H9 (cell line): ENCODE results near the gene ANK2. TPM values are rescaled to one million over a fixed set of nuclear protein-coding genes. Genes with fewer than 3 reads are reported as not detected.

Experiments used
- DNase-seq: peaks from one replicate; pipeline ENCODE4 v3.0.0-alpha.2; 2017
- H2AFZ ChIP-seq: one replicate; pipeline ENCODE4 v1.6.1; 2013; ENCODE audit warnings: mild to moderate bottlenecking, low read length, control low read depth, moderate library complexity
- H2AK5ac ChIP-seq: 2 replicates; pipeline ENCODE4 v1.6.1; 2013; ENCODE audit warnings: low read length, control low read depth, mixed read lengths; ENCODE audit not compliant: insufficient read length
- H2BK120ac ChIP-seq: one replicate; pipeline ENCODE4 v1.6.1; 2013; ENCODE audit warnings: low read depth, mild to moderate bottlenecking, low read length, control low read depth, inconsistent platforms; ENCODE audit not compliant: poor library complexity, severe bottlenecking
- H2BK12ac ChIP-seq: 2 replicates; pipeline ENCODE4 v1.6.1; 2013; ENCODE audit warnings: low read length, control low read depth, mixed read lengths, low read depth; ENCODE audit not compliant: insufficient read length
- H2BK15ac ChIP-seq: 2 replicates; pipeline ENCODE4 v1.6.1; 2013; ENCODE audit warnings: low read depth, low read length, control low read depth
- H2BK20ac ChIP-seq: one replicate; pipeline ENCODE4 v1.6.1; 2013; ENCODE audit warnings: low read depth, mild to moderate bottlenecking, low read length, control low read depth, inconsistent platforms; ENCODE audit not compliant: poor library complexity, severe bottlenecking
- H2BK5ac ChIP-seq: 2 replicates; pipeline ENCODE4 v1.6.1; 2013; ENCODE audit warnings: low read length, control low read depth, mixed read lengths; ENCODE audit not compliant: insufficient read length
- H3K14ac ChIP-seq: 2 replicates; pipeline ENCODE4 v1.6.1; 2013; ENCODE audit warnings: low read length, control low read depth; ENCODE audit not compliant: insufficient read depth
- H3K18ac ChIP-seq: 2 replicates; pipeline ENCODE4 v1.6.1; 2013; ENCODE audit warnings: low read depth, mild to moderate bottlenecking, mixed read lengths, low read length, control low read depth; ENCODE audit not compliant: insufficient read length
- H3K23ac ChIP-seq: 2 replicates; pipeline ENCODE4 v1.6.1; 2013; ENCODE audit warnings: low read length, control low read depth, mixed read lengths, low read depth; ENCODE audit not compliant: insufficient read length
- H3K23me2 ChIP-seq: 2 replicates; pipeline ENCODE4 v1.6.1; 2013; ENCODE audit warnings: low read depth, mild to moderate bottlenecking, mixed read lengths, low read length, control low read depth; ENCODE audit not compliant: insufficient read length, poor library complexity, severe bottlenecking
- H3K27ac ChIP-seq: 2 replicates; pipeline ENCODE4 v1.5.1; 2013; ENCODE audit warnings: low read length, control low read depth, mixed read lengths, low read depth; ENCODE audit not compliant: insufficient read length
- H3K27me3 ChIP-seq: 2 replicates; pipeline ENCODE4 v1.6.1; 2013; ENCODE audit warnings: low read length, control low read depth, inconsistent platforms; ENCODE audit not compliant: insufficient read depth
- H3K4ac ChIP-seq: 2 replicates; pipeline ENCODE4 v1.6.1; 2013; ENCODE audit warnings: low read depth, mild to moderate bottlenecking, control low read depth, inconsistent platforms, low read length, moderate library complexity
- H3K4me1 ChIP-seq: 2 replicates; pipeline ENCODE4 v1.6.1; 2013; ENCODE audit warnings: low read length, control low read depth, inconsistent platforms; ENCODE audit not compliant: insufficient read depth
- H3K4me2 ChIP-seq: 2 replicates; pipeline ENCODE4 v1.6.1; 2013; ENCODE audit warnings: low read length, control low read depth, mixed read lengths; ENCODE audit not compliant: insufficient read length, insufficient read depth
- H3K56ac ChIP-seq: 2 replicates; pipeline ENCODE4 v1.6.1; 2013; ENCODE audit warnings: low read depth, mild to moderate bottlenecking, mixed read lengths, low read length, control low read depth; ENCODE audit not compliant: insufficient read length
- H3K79me1 ChIP-seq: 2 replicates; pipeline ENCODE4 v1.6.1; 2013; ENCODE audit warnings: low read depth, mild to moderate bottlenecking, moderate library complexity, low read length, control low read depth, inconsistent platforms; ENCODE audit not compliant: insufficient read depth, poor library complexity, severe bottlenecking
- H3K79me2 ChIP-seq: 2 replicates; pipeline ENCODE4 v1.6.1; 2013; ENCODE audit warnings: low read length, control low read depth, inconsistent platforms; ENCODE audit not compliant: insufficient read depth
- H3K9ac ChIP-seq: 2 replicates; pipeline ENCODE4 v1.6.1; 2013; ENCODE audit warnings: low read length, control low read depth, mixed read lengths; ENCODE audit not compliant: insufficient read length; ENCODE audit errors: extremely low read depth
- H3K9me3 ChIP-seq: one replicate; pipeline ENCODE4 v1.6.1; 2013; ENCODE audit warnings: low read depth, low read length, inconsistent platforms; ENCODE audit not compliant: control insufficient read depth
- H3T11ph ChIP-seq: one replicate; pipeline ENCODE4 v1.6.1; 2013; ENCODE audit warnings: mild to moderate bottlenecking, low read length, control low read depth, inconsistent platforms
- H4K20me1 ChIP-seq: one replicate; pipeline ENCODE4 v1.6.1; 2013; ENCODE audit not compliant: control insufficient read depth, insufficient read length, insufficient read depth
- H4K5ac ChIP-seq: 2 replicates; pipeline ENCODE4 v1.6.1; 2013; ENCODE audit warnings: low read depth, mild to moderate bottlenecking, mixed read lengths, low read length, control low read depth; ENCODE audit not compliant: insufficient read length
- H4K8ac ChIP-seq: replicated peaks from 2 replicates; pipeline ENCODE4 v1.6.1; 2013; ENCODE audit warnings: low read length, control low read depth, mixed read lengths, low read depth; ENCODE audit not compliant: insufficient read length
- H4K91ac ChIP-seq: 2 replicates; pipeline ENCODE4 v1.6.1; 2013; ENCODE audit warnings: low read depth, mild to moderate bottlenecking, moderate library complexity, mixed read lengths, low read length, control low read depth; ENCODE audit not compliant: insufficient read length
- H3K27ac Mint-ChIP-seq, 3 experiments: 2 replicates in 2 of 3; 3 replicates in 1 of 3; pipeline ENCODE4 v1.8.0; 2020 to 2021; ENCODE audit warnings: mixed read lengths in 3 of 3, mild to moderate bottlenecking in 1 of 3, moderate library complexity in 1 of 3
- H3K27me3 Mint-ChIP-seq: 2 replicates; pipeline ENCODE4 v1.8.0; 2021; ENCODE audit warnings: low read depth, mild to moderate bottlenecking, moderate library complexity, mixed read lengths
- H3K36me3 Mint-ChIP-seq, 3 experiments: 2 replicates in 2 of 3; 3 replicates in 1 of 3; pipeline ENCODE4 v1.8.0; 2020 to 2021; ENCODE audit warnings: low read depth in 3 of 3, mixed read lengths in 3 of 3; ENCODE audit not compliant: insufficient read depth in 1 of 3
- H3K4me1 Mint-ChIP-seq, 2 experiments: 2 replicates each; pipeline ENCODE4 v1.8.0; 2020; ENCODE audit warnings: mixed read lengths in 2 of 2
- H3K4me3 Mint-ChIP-seq, 2 experiments: 2 replicates in 1 of 2; 3 replicates in 1 of 2; pipeline ENCODE4 v1.8.0; 2020 to 2021; ENCODE audit warnings: mild to moderate bottlenecking in 2 of 2, mixed read lengths in 2 of 2, moderate library complexity in 1 of 2
- H3K9me3 Mint-ChIP-seq, 2 experiments: 2 replicates in 1 of 2; 3 replicates in 1 of 2; pipeline ENCODE4 v1.8.0; 2020; ENCODE audit warnings: mild to moderate bottlenecking in 2 of 2, mixed read lengths in 2 of 2, moderate library complexity in 1 of 2
- WGBS: extraction: QIAGEN DNeasy Blood & Tissue Kit; methylation state at CpG from one replicate; pipeline ENCODE4 v1.1.7; 2013; ENCODE audit warnings: missing lambda C conversion rate, low lambda C conversion rate, mixed read lengths; ENCODE audit not compliant: insufficient read length; ENCODE audit errors: extremely low coverage; 5-methylcytosine and 5-hydroxymethylcytosine counted together
- total RNA-seq: library from RNA; stranded (reverse); gene quantifications from 2 replicates; pipeline ENCODE4 v1.2.1, GENCODE V29; 2021
- TF ChIP-seq, protein P1 (sequence below): fragments of 200-600 bp; sonication (generic); conservative IDR thresholded peaks from 3 replicates; pipeline ENCODE4 v1.8.0; 2021; ENCODE audit warnings: antibody characterized with exemption, mild to moderate bottlenecking

The ANK2 gene
- total RNA-seq, 1 experiment from 2014 or later, result 36.8 TPM

DNA sequence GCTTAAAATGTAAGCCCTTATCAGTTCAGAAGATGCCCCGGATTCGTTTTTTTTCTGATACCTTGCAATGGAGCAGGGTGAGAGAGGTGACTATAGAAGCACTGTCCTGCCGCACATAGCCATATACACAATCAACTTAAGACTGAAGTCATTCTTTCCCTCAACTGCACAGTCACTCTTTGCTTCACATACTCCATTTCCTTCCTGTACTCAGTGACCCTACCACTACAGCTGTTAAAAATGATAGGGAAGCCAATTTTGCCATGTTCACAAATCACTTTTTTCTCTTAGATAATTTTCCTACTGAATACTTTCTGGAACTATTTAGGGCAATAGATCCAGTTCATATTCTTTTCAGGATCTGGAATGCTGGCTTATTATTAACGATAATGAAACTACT, 300.0 kb downstream of the ANK2 start:
- H3K23ac ChIP-seq, result no peak overlapping the region
- H3K56ac ChIP-seq, result no peak overlapping the region
- no peaks in the 10 kb centered on the region for H3K27me3 ChIP-seq
- no peak overlapping the region for H3K4me2 ChIP-seq
- no peak overlapping the region for H4K91ac ChIP-seq
- no peaks in the 10 kb centered on the region for H3K79me2 ChIP-seq
- H3K36me3 Mint-ChIP-seq, result peaks cover 18 to 35% (median 22%) of the 10 kb centered on the region in 3 experiments
- H3K4me1 ChIP-seq, result no peaks in the 10 kb centered on the region
- H4K5ac ChIP-seq, result no peak overlapping the region
- H2AK5ac ChIP-seq, result no peak overlapping the region
- H3T11ph ChIP-seq, result no peak overlapping the region
- peaks cover 0 to 5% of the 10 kb centered on the region in 2 experiments; a peak in 1 of 4 replicates for H3K4me1 Mint-ChIP-seq
- no peak overlapping the region for H2BK12ac ChIP-seq
- TF ChIP-seq, protein P1, sequence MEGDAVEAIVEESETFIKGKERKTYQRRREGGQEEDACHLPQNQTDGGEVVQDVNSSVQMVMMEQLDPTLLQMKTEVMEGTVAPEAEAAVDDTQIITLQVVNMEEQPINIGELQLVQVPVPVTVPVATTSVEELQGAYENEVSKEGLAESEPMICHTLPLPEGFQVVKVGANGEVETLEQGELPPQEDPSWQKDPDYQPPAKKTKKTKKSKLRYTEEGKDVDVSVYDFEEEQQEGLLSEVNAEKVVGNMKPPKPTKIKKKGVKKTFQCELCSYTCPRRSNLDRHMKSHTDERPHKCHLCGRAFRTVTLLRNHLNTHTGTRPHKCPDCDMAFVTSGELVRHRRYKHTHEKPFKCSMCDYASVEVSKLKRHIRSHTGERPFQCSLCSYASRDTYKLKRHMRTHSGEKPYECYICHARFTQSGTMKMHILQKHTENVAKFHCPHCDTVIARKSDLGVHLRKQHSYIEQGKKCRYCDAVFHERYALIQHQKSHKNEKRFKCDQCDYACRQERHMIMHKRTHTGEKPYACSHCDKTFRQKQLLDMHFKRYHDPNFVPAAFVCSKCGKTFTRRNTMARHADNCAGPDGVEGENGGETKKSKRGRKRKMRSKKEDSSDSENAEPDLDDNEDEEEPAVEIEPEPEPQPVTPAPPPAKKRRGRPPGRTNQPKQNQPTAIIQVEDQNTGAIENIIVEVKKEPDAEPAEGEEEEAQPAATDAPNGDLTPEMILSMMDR, result no peak
- WGBS, result no CpG with 5 or more reads among the region's 4 CpGs
- no peak overlapping the region for H3K27ac ChIP-seq
- no peak overlapping the region for H2AFZ ChIP-seq
- no peak overlapping the region for H3K4me3 Mint-ChIP-seq
- no peaks in the 10 kb centered on the region for H4K20me1 ChIP-seq
- H3K4ac ChIP-seq, result no peak overlapping the region
- H2BK120ac ChIP-seq, result no peak overlapping the region
- no peak overlapping the region for H2BK20ac ChIP-seq
- no peak overlapping the region for H2BK5ac ChIP-seq
- H3K79me1 ChIP-seq, result no peaks in the 10 kb centered on the region
- no peak for DNase-seq
- H3K9ac ChIP-seq, result no peak overlapping the region
- H3K27me3 Mint-ChIP-seq, result no peaks in the 10 kb centered on the region
- H3K18ac ChIP-seq, result no peak overlapping the region
- no peak overlapping the region for H4K8ac ChIP-seq
- no peak overlapping the region for H3K14ac ChIP-seq
- H3K27ac Mint-ChIP-seq, result no peak overlapping the region
- H3K9me3 ChIP-seq, result no peaks in the 10 kb centered on the region
- H3K9me3 Mint-ChIP-seq, result no peaks in the 10 kb centered on the region
- no peak overlapping the region for H2BK15ac ChIP-seq
- H3K23me2 ChIP-seq, result no peaks in the 10 kb centered on the region
